Omental fat pad (tissue), 4 donors: Measurements from ENCODE around the gene STK17B. TPM values are rescaled to one million over a fixed set of nuclear protein-coding genes. Genes with fewer than 3 reads are reported as not detected.
"Not testable (repeated sequence)": the region's sequence is repeated elsewhere in the genome, so short reads cannot be mapped to it uniquely, and the experiment has no call there.

Experiments
- ATAC-seq: fragments of 150-250 bp; one replicate; pipeline ENCODE4 v1.9.1; 2016; ENCODE audit warnings: mild to moderate bottlenecking, moderate library complexity; ENCODE audit not compliant: low FRiP score
- DNase-seq: peaks from one replicate; pipeline ENCODE4 v3.0.0-alpha.2; 2019; ENCODE audit warnings: low spot score
- CTCF ChIP-seq, 3 donors: fragments of 450-650 bp; IDR thresholded peaks; one replicate each; pipeline ENCODE4 v1.5.1; 2016 to 2017; ENCODE audit warnings: antibody characterized with exemption in 3 of 3, mild to moderate bottlenecking in 3 of 3, moderate library complexity in 2 of 3
- total RNA-seq, 4 donors: library from RNA; depleted of rRNA; stranded (reverse); fragments of >200 nt; gene quantifications; one replicate each; pipeline ENCODE4 v1.1.0, GENCODE V29; 2016

STK17B gene
- total RNA-seq, 4 donors from 2014 or later = 39.2 to 89.9 (median 60.7) TPM

- DNase-seq (no peak), ATAC-seq (no peak)
- no peak for TF ChIP-seq CTCF (IDR thresholded peaks at IDR 0.05)
Observed at GRCh38 chr2:196200557-196200956, 29.2 kb upstream of the STK17B start.

GRCh38 chr2:196195758-196196157 lies 24.4 kb upstream of the STK17B start:
- DNase-seq (no peak), ATAC-seq (no peak)
- TF ChIP-seq CTCF (IDR thresholded peaks at IDR 0.05) = no peak

- DNase-seq = no peak
- no peak for TF ChIP-seq CTCF (IDR thresholded peaks at IDR 0.05)
- no peak for ATAC-seq
Observed at GRCh38 chr2:196195302-196195701, 23.9 kb upstream of the STK17B start.

- TF ChIP-seq CTCF (IDR thresholded peaks at IDR 0.05) = no peak
- no peak for ATAC-seq
- no peak for DNase-seq
Observed at GRCh38 chr2:196191541-196191940, 20.2 kb upstream of the STK17B start.

GRCh38 chr2:196187898-196188458 lies 16.6 kb upstream of the STK17B start:
- no peak for TF ChIP-seq CTCF (IDR thresholded peaks at IDR 0.05)
- DNase-seq (no peak), ATAC-seq (no peak)

- ATAC-seq, DNase-seq: not testable (repeated sequence)
Observed at GRCh38 chr2:196187175-196187700, 15.9 kb upstream of the STK17B start.

GRCh38 chr2:196186266-196186980 lies 15.0 kb upstream of the STK17B start:
- DNase-seq (no peak), ATAC-seq (no peak)
- no peak for TF ChIP-seq CTCF (IDR thresholded peaks at IDR 0.05)
